ENCODE data around the gene CPEB3. TPM values are rescaled to one million over a fixed set of nuclear protein-coding genes. Genes with fewer than 3 reads are reported as not detected.

CPEB3 gene
- total and polyA plus RNA-seq, 12 donors: 0.71 to 17.6 (median 13.3) TPM

DNA sequence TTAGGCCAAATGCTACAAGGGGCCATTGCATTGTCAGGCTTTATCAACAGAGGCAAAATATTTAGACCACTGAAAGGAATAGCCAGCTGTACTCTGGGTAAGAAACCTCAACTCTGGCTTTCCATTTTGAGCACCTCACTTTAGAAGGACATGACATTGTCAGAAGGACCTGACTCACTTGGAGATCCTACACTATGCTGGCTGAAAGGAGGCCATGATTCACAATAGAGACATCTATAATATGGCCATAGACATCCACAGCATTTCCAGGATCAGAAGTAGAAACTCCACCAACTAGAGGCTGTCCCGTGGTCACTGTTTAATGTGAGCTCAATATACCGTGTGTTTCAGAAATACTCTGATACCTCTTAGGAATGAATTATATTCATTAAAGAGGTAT lies 226.4 kb downstream of the CPEB3 start:
- Histone ChIP-seq H3K4me1 (peaks cover 0 to 27% (median 2%) of the 10 kb centered on the region in 9 donors), H3K4me3 (no peak overlapping the region), H3K27me3 (no peaks in the 10 kb centered on the region), H3K9me3 (no peaks in the 10 kb centered on the region), H3K36me3 (peaks cover 0 to 17% (median 0%) of the 10 kb centered on the region in 9 donors), H3K27ac (peak overlapping the region in 1 of 10 donors; percentile 57)
- 87 to 91% methylated on average over 2 of the region's 2 CpGs for WGBS, 2 donors
- ATAC-seq (peak in 2 of 8 donors; percentile 18 to 20), DNase-seq (no peak)
- intact Hi-C loops (cut with DNase I): no loop called here
- TF ChIP-seq, protein P1, sequence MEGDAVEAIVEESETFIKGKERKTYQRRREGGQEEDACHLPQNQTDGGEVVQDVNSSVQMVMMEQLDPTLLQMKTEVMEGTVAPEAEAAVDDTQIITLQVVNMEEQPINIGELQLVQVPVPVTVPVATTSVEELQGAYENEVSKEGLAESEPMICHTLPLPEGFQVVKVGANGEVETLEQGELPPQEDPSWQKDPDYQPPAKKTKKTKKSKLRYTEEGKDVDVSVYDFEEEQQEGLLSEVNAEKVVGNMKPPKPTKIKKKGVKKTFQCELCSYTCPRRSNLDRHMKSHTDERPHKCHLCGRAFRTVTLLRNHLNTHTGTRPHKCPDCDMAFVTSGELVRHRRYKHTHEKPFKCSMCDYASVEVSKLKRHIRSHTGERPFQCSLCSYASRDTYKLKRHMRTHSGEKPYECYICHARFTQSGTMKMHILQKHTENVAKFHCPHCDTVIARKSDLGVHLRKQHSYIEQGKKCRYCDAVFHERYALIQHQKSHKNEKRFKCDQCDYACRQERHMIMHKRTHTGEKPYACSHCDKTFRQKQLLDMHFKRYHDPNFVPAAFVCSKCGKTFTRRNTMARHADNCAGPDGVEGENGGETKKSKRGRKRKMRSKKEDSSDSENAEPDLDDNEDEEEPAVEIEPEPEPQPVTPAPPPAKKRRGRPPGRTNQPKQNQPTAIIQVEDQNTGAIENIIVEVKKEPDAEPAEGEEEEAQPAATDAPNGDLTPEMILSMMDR (IDR thresholded peaks at IDR 0.05): no peak

DNA sequence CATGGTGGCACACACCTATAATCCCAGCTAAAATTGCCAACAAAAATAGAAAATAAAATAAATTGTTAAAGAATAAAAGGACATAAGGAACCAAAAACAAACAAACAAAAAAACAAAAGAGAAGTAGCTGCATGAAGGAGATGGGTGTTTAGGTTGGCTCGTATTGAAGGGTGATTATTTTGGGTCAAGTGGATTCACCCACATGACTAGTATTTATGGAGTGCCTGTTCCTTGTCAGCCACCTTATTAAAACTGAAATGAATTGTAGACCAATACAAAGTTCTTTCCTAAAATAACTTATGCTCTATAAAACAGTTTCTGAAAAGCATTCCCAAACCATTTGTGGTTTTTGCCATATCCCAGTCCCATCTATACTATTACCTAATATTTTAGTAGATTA lies 228.6 kb downstream of the CPEB3 start:
- peaks cover 0 to 10% (median 0%) of the 10 kb centered on the region in 9 donors for H3K36me3 ChIP-seq
- H3K4me3 ChIP-seq: no peak overlapping the region
- H3K9me3 ChIP-seq: no peaks in the 10 kb centered on the region
- peaks cover 0 to 31% (median 4%) of the 10 kb centered on the region in 9 donors for H3K4me1 ChIP-seq
- intact Hi-C loops (cut with DNase I): no loop called here
- no peaks in the 10 kb centered on the region for H3K27me3 ChIP-seq
- DNase-seq (no peak), ATAC-seq (peak; percentile 46 to 93 (median 82))
- peak overlapping the region in 7 of 10 donors; percentile 1 to 65 (median 58) for H3K27ac ChIP-seq
- WGBS, 2 donors: 55 to 71% methylated on average over 1 of the region's 1 CpG
- TF ChIP-seq, protein P1 (IDR thresholded peaks at IDR 0.05): no peak

DNA sequence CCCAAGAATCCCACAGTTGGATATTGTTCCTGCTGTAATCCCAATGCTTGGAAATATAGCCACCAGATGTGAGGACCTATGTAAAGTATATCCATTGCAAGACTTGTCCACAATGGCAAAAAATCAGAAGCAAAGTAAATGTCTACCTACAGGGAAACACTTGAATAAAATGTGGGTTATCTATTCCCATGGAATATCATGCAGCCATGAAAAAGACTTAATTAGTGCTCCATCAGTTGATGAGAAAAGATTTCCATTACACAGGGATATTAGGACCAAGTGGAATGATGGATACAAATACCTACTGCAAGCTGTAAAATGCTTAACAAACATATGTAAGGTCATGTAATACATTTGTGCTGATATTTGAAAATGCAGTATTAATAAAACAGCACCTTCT lies 236.1 kb downstream of the CPEB3 start:
- Histone ChIP-seq H3K9me3 (no peaks in the 10 kb centered on the region), H3K36me3 (peaks cover 0 to 55% (median 6%) of the 10 kb centered on the region in 9 donors), H3K4me1 (peaks cover 0 to 36% (median 5%) of the 10 kb centered on the region in 9 donors), H3K4me3 (no peak overlapping the region), H3K27me3 (no peaks in the 10 kb centered on the region), H3K27ac (no peak overlapping the region)
- DNase-seq: no peak
- TF ChIP-seq, protein P1 (IDR thresholded peaks at IDR 0.05): no peak
- intact Hi-C loops (cut with DNase I): no loop called here
- no peak for ATAC-seq

DNA sequence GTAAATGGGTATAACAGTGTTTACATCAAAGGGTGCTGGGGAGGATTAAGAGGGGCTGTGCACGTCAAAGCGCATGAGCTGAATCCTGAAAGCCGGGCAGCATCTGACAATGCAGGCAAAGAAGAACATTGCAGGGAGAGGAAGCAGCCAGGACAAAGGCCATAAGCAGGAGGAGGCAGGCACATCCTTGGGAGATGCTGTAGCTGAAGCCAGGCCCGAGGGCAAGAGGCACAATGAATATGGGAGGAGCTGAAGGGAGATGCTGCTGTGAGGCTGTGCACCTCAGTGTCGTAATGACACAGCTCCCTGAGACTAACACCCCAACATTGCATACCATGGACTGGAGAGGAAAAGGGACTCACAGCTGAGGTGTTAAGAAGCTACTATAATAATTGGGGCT lies 238.1 kb downstream of the CPEB3 start:
- Histone ChIP-seq H3K9me3 (no peaks in the 10 kb centered on the region), H3K27me3 (no peaks in the 10 kb centered on the region), H3K27ac (peak overlapping the region in 2 of 10 donors; percentile 15 to 23), H3K4me3 (no peak overlapping the region), H3K4me1 (peaks cover 0 to 42% (median 5%) of the 10 kb centered on the region in 9 donors), H3K36me3 (peaks cover 0 to 52% (median 6%) of the 10 kb centered on the region in 9 donors)
- DNase-seq (no peak), ATAC-seq (no peak)
- TF ChIP-seq, protein P1 (IDR thresholded peaks at IDR 0.05): no peak
- intact Hi-C loops (cut with DNase I): no loop called here
- WGBS, 2 donors: 81 to 84% methylated on average over 5 of the region's 5 CpGs

All from heart right ventricle (tissue), 16 donors.